ENCODE measurements around the gene DPH6. TPM values are rescaled to one million over a fixed set of nuclear protein-coding genes. Genes with fewer than 3 reads are reported as not detected.

Gene DPH6
- total and polyA plus RNA-seq, 4 donors = 4.8 to 21.0 (median 12.9) TPM

GRCh38 chr15:35431281-35431680 lies 114.7 kb downstream of the DPH6 start:
- WGBS, 2 donors = 94 to 96% methylated on average over 1 of the region's 1 CpG
- Histone ChIP-seq H3K9me3 (ENCODE audit: control insufficient read depth, low read length) (no peaks in the 10 kb centered on the region), H3K36me3 (ENCODE audit: control insufficient read depth in 1 of 2, insufficient read depth in 2 of 2, low read length in 1 of 2) (no peaks in the 10 kb centered on the region), H3K27ac (ENCODE audit: low read depth in 1 of 2, low read length in 2 of 2) (no peak overlapping the region), H3K4me1 (ENCODE audit: control insufficient read depth in 1 of 2, insufficient read depth in 2 of 2, low read length in 2 of 2) (no peaks in the 10 kb centered on the region), H3K4me3 (ENCODE audit: low read length in 2 of 2) (no peak overlapping the region), H3K27me3 (ENCODE audit: control insufficient read depth in 1 of 2, insufficient read depth in 2 of 2, low read length in 1 of 2) (no peaks in the 10 kb centered on the region)
- DNase-seq = no peak
- ATAC-seq (ENCODE audit: low FRiP score) = no peak
- intact Hi-C loops (cut with DNase I) = no loop called here

DNA sequence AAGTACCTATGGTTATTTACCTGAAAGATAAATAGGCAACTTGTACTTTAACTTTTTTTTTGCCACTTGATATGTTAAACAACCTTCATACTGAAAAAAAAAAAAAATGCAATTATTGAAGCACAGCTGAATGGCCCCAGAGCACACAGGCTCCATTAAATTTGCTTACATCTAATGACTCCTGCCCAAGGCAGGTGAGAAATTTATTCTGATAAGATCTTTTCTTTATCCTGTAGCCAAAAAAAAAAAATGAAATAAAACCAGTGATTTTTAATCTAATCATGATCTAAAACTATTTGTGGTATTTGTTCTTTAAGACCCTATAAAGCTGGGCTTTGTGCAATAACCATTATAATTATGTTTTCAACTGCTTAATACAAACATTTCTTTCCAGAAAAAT lies 115.7 kb downstream of the DPH6 start:
- ATAC-seq (ENCODE audit: low FRiP score) (no peak), DNase-seq (no peak)
- no peak overlapping the region for H3K27ac ChIP-seq (ENCODE audit: low read depth in 1 of 2, low read length in 2 of 2)
- intact Hi-C loops (cut with DNase I) = no loop called here
- H3K36me3 ChIP-seq (ENCODE audit: control insufficient read depth in 1 of 2, insufficient read depth in 2 of 2, low read length in 1 of 2) = no peaks in the 10 kb centered on the region
- H3K9me3 ChIP-seq (ENCODE audit: control insufficient read depth, low read length) = no peaks in the 10 kb centered on the region
- H3K4me1 ChIP-seq (ENCODE audit: control insufficient read depth in 1 of 2, insufficient read depth in 2 of 2, low read length in 2 of 2) = no peaks in the 10 kb centered on the region
- no peak overlapping the region for H3K4me3 ChIP-seq (ENCODE audit: low read length in 2 of 2)
- H3K27me3 ChIP-seq (ENCODE audit: control insufficient read depth in 1 of 2, insufficient read depth in 2 of 2, low read length in 1 of 2) = no peaks in the 10 kb centered on the region

GRCh38 chr15:35427496-35427895 lies 118.5 kb downstream of the DPH6 start:
- DNase-seq (no peak), ATAC-seq (ENCODE audit: low FRiP score) (no peak)
- Histone ChIP-seq H3K4me3 (ENCODE audit: low read length in 2 of 2) (no peak overlapping the region), H3K27ac (ENCODE audit: low read depth in 1 of 2, low read length in 2 of 2) (no peak overlapping the region), H3K27me3 (ENCODE audit: control insufficient read depth in 1 of 2, insufficient read depth in 2 of 2, low read length in 1 of 2) (no peaks in the 10 kb centered on the region), H3K4me1 (ENCODE audit: control insufficient read depth in 1 of 2, insufficient read depth in 2 of 2, low read length in 2 of 2) (no peaks in the 10 kb centered on the region), H3K9me3 (ENCODE audit: control insufficient read depth, low read length) (no peaks in the 10 kb centered on the region), H3K36me3 (ENCODE audit: control insufficient read depth in 1 of 2, insufficient read depth in 2 of 2, low read length in 1 of 2) (no peaks in the 10 kb centered on the region)
- intact Hi-C loops (cut with DNase I) = no loop called here

- WGBS, 2 donors = 57 to 58% methylated on average over 3 of the region's 3 CpGs
- H3K27ac ChIP-seq (ENCODE audit: low read depth in 1 of 2, low read length in 2 of 2) = no peak overlapping the region
- H3K4me1 ChIP-seq (ENCODE audit: control insufficient read depth in 1 of 2, insufficient read depth in 2 of 2, low read length in 2 of 2) = no peaks in the 10 kb centered on the region
- H3K36me3 ChIP-seq (ENCODE audit: control insufficient read depth in 1 of 2, insufficient read depth in 2 of 2, low read length in 1 of 2) = no peaks in the 10 kb centered on the region
- DNase-seq (no peak), ATAC-seq (ENCODE audit: low FRiP score) (no peak)
- no peaks in the 10 kb centered on the region for H3K27me3 ChIP-seq (ENCODE audit: control insufficient read depth in 1 of 2, insufficient read depth in 2 of 2, low read length in 1 of 2)
- no peaks in the 10 kb centered on the region for H3K9me3 ChIP-seq (ENCODE audit: control insufficient read depth, low read length)
- H3K4me3 ChIP-seq (ENCODE audit: low read length in 2 of 2) = no peak overlapping the region
- intact Hi-C loops (cut with DNase I) = no loop called here
Observed at GRCh38 chr15:35427091-35427490, 118.9 kb downstream of the DPH6 start.

- intact Hi-C loops (cut with DNase I) = no loop called here
- no peak for ATAC-seq (ENCODE audit: low FRiP score)
Observed at GRCh38 chr15:35410775-35411174, 135.2 kb downstream of the DPH6 start.

GRCh38 chr15:35399901-35400300 lies 146.1 kb downstream of the DPH6 start:
- H3K9me3 ChIP-seq (ENCODE audit: control insufficient read depth, low read length) = no peaks in the 10 kb centered on the region
- DNase-seq (no peak), ATAC-seq (ENCODE audit: low FRiP score) (no peak)
- WGBS, 2 donors = 93 to 97% methylated on average over 3 of the region's 3 CpGs
- no peaks in the 10 kb centered on the region for H3K27me3 ChIP-seq (ENCODE audit: control insufficient read depth in 1 of 2, insufficient read depth in 2 of 2, low read length in 1 of 2)
- no peaks in the 10 kb centered on the region for H3K4me1 ChIP-seq (ENCODE audit: control insufficient read depth in 1 of 2, insufficient read depth in 2 of 2, low read length in 2 of 2)
- no peak overlapping the region for H3K27ac ChIP-seq (ENCODE audit: low read depth in 1 of 2, low read length in 2 of 2)
- no peaks in the 10 kb centered on the region for H3K36me3 ChIP-seq (ENCODE audit: control insufficient read depth in 1 of 2, insufficient read depth in 2 of 2, low read length in 1 of 2)
- H3K4me3 ChIP-seq (ENCODE audit: low read length in 2 of 2) = no peak overlapping the region
- intact Hi-C loops (cut with DNase I) = no loop called here

More at GRCh38 chr15:35410775-35411174, 135.2 kb downstream of the DPH6 start:
- H3K4me3 ChIP-seq (ENCODE audit: low read length in 2 of 2) = no peak overlapping the region
- no peak overlapping the region for H3K27ac ChIP-seq (ENCODE audit: low read depth in 1 of 2, low read length in 2 of 2)
- H3K36me3 ChIP-seq (ENCODE audit: control insufficient read depth in 1 of 2, insufficient read depth in 2 of 2, low read length in 1 of 2) = no peaks in the 10 kb centered on the region
- DNase-seq = no peak
- no peaks in the 10 kb centered on the region for H3K4me1 ChIP-seq (ENCODE audit: control insufficient read depth in 1 of 2, insufficient read depth in 2 of 2, low read length in 2 of 2)
- WGBS, 2 donors = 95 to 100% methylated on average over 1 of the region's 1 CpG
- no peaks in the 10 kb centered on the region for H3K27me3 ChIP-seq (ENCODE audit: control insufficient read depth in 1 of 2, insufficient read depth in 2 of 2, low read length in 1 of 2)
- no peaks in the 10 kb centered on the region for H3K9me3 ChIP-seq (ENCODE audit: control insufficient read depth, low read length)

DNA sequence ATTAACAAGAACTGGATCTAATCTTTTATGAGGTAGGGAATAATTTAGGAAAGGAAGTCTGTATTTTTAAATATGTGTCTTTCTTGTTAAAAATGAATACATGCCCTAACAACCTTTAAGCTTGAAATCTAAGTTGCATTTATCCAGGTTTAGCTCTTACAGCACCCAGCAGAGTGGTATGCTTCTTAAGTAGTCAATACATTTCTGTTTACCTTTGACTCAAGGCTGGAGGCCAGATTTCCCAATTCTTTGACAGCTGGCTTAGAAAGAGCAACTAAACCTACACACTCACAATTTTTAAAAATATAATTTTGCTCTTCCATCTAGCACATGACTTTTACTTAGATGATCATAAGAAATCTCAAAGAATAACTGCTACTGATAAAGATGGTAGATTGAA lies 148.9 kb downstream of the DPH6 start:
- no peaks in the 10 kb centered on the region for H3K27me3 ChIP-seq (ENCODE audit: control insufficient read depth in 1 of 2, insufficient read depth in 2 of 2, low read length in 1 of 2)
- H3K27ac ChIP-seq (ENCODE audit: low read depth in 1 of 2, low read length in 2 of 2) = no peak overlapping the region
- no peak overlapping the region for H3K4me3 ChIP-seq (ENCODE audit: low read length in 2 of 2)
- no peak for ATAC-seq (ENCODE audit: low FRiP score)
- H3K9me3 ChIP-seq (ENCODE audit: control insufficient read depth, low read length) = no peaks in the 10 kb centered on the region
- no peak for DNase-seq
- no peaks in the 10 kb centered on the region for H3K4me1 ChIP-seq (ENCODE audit: control insufficient read depth in 1 of 2, insufficient read depth in 2 of 2, low read length in 2 of 2)
- intact Hi-C loops (cut with DNase I) = no loop called here
- H3K36me3 ChIP-seq (ENCODE audit: control insufficient read depth in 1 of 2, insufficient read depth in 2 of 2, low read length in 1 of 2) = peaks cover 0 to 5% of the 10 kb centered on the region in 2 donors

GRCh38 chr15:35394416-35394815 lies 151.5 kb downstream of the DPH6 start:
- Histone ChIP-seq H3K36me3 (ENCODE audit: control insufficient read depth in 1 of 2, insufficient read depth in 2 of 2, low read length in 1 of 2) (peaks cover 0 to 5% of the 10 kb centered on the region in 2 donors), H3K27me3 (ENCODE audit: control insufficient read depth in 1 of 2, insufficient read depth in 2 of 2, low read length in 1 of 2) (no peaks in the 10 kb centered on the region), H3K4me1 (ENCODE audit: control insufficient read depth in 1 of 2, insufficient read depth in 2 of 2, low read length in 2 of 2) (no peaks in the 10 kb centered on the region), H3K4me3 (ENCODE audit: low read length in 2 of 2) (no peak overlapping the region), H3K9me3 (ENCODE audit: control insufficient read depth, low read length) (no peaks in the 10 kb centered on the region), H3K27ac (ENCODE audit: low read depth in 1 of 2, low read length in 2 of 2) (no peak overlapping the region)
- DNase-seq (no peak), ATAC-seq (ENCODE audit: low FRiP score) (no peak)
- 96 to 97% methylated on average over 2 of the region's 2 CpGs for WGBS, 2 donors
- intact Hi-C loops (cut with DNase I) = no loop called here

DNA sequence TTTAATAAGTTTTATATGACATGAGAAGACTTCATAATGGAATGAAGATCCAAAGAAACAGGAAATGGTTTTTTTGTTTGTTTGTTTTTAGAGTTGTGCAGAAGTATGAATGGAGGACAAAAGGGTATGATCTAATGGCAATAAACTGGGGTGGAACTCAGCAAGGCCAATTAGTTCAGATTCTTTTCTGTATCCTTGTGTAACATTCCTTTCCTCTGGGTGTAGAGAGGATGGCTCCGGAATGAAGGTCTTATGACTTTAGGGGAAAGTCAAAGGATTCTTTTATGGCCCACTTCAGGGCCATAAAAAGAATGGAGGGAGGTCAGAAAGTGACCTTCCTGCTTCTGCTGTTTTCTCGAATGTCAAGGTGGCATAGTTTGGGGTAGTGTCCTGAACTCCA lies 152.6 kb downstream of the DPH6 start:
- H3K9me3 ChIP-seq (ENCODE audit: control insufficient read depth, low read length) = no peaks in the 10 kb centered on the region
- ATAC-seq (ENCODE audit: low FRiP score) (no peak), DNase-seq (no peak)
- H3K4me1 ChIP-seq (ENCODE audit: control insufficient read depth in 1 of 2, insufficient read depth in 2 of 2, low read length in 2 of 2) = no peaks in the 10 kb centered on the region
- WGBS, 2 donors = 89 to 93% methylated on average over 2 of the region's 2 CpGs
- intact Hi-C loops (cut with DNase I) = no loop called here
- no peak overlapping the region for H3K27ac ChIP-seq (ENCODE audit: low read depth in 1 of 2, low read length in 2 of 2)
- H3K27me3 ChIP-seq (ENCODE audit: control insufficient read depth in 1 of 2, insufficient read depth in 2 of 2, low read length in 1 of 2) = no peaks in the 10 kb centered on the region
- H3K36me3 ChIP-seq (ENCODE audit: control insufficient read depth in 1 of 2, insufficient read depth in 2 of 2, low read length in 1 of 2) = peaks cover 0 to 5% of the 10 kb centered on the region in 2 donors
- no peak overlapping the region for H3K4me3 ChIP-seq (ENCODE audit: low read length in 2 of 2)

All from aorta (tissue), 5 donors.